ENCODE measurements around the gene ADIPOR2.

Gene ADIPOR2

GRCh38 chr12:1829306-1829900 lies 138.5 kb downstream of the ADIPOR2 start:
- no peaks in the 10 kb centered on the region for H3K9me3 ChIP-seq (ENCODE audit: control insufficient read depth, low read length)
- no peak overlapping the region for H3K18ac ChIP-seq (ENCODE audit: low read depth in 1 of 2, low read length in 2 of 2)
- H3K4me3 ChIP-seq (ENCODE audit: insufficient read depth in 1 of 2, low read depth in 1 of 2, low read length in 2 of 2), result no peak overlapping the region
- H4K8ac ChIP-seq (ENCODE audit: low read length), result no peak overlapping the region
- no peaks in the 10 kb centered on the region for H3K36me3 ChIP-seq (ENCODE audit: control insufficient read depth in 1 of 2, insufficient read depth in 2 of 2, low read depth in 1 of 2, low read length in 2 of 2)
- no peak overlapping the region for H2AFZ ChIP-seq (ENCODE audit: low read depth, low read length)
- no peak overlapping the region for H3K14ac ChIP-seq (ENCODE audit: low read length in 2 of 2)
- no peak overlapping the region for H3K9ac ChIP-seq (ENCODE audit: low read length)
- H2BK12ac ChIP-seq (ENCODE audit: low read length in 2 of 2), result no peak overlapping the region
- no peak overlapping the region for H4K91ac ChIP-seq (ENCODE audit: low read length)
- H3K79me1 ChIP-seq (replicated peaks; ENCODE audit: low read length, poor library complexity, severe bottlenecking), result no peaks in the 10 kb centered on the region
- no peak overlapping the region for H3K4me2 ChIP-seq (ENCODE audit: low read length, poor library complexity, severe bottlenecking)
- no peak for DNase-seq
- no peak overlapping the region for H3K4ac ChIP-seq (ENCODE audit: low read depth in 1 of 2, low read length in 2 of 2)
- H2BK5ac ChIP-seq (ENCODE audit: low read depth, low read length, poor library complexity, severe bottlenecking), result no peak overlapping the region
- H2BK15ac ChIP-seq (ENCODE audit: low read depth, poor library complexity, severe bottlenecking), result no peak overlapping the region
- 84% methylated on average over 11 of the region's 11 CpGs for WGBS
- no peak overlapping the region for H3K27ac ChIP-seq (ENCODE audit: low read length, poor library complexity, severe bottlenecking)
- no peak overlapping the region for H2BK120ac ChIP-seq (ENCODE audit: low read depth, low read length)
- H2AK5ac ChIP-seq (ENCODE audit: low read length, severe bottlenecking), result no peak overlapping the region
- peaks cover 61 to 83% of the 10 kb centered on the region in 2 experiments for H3K27me3 ChIP-seq (ENCODE audit: control insufficient read depth in 1 of 2, insufficient read depth in 1 of 2, low read length in 2 of 2)
- H3K4me1 ChIP-seq (ENCODE audit: control insufficient read depth, insufficient read depth, low read depth, low read length), result peaks cover 5% of the 10 kb centered on the region
- no peak overlapping the region for H3K23ac ChIP-seq (ENCODE audit: low read length in 2 of 2)

DNA sequence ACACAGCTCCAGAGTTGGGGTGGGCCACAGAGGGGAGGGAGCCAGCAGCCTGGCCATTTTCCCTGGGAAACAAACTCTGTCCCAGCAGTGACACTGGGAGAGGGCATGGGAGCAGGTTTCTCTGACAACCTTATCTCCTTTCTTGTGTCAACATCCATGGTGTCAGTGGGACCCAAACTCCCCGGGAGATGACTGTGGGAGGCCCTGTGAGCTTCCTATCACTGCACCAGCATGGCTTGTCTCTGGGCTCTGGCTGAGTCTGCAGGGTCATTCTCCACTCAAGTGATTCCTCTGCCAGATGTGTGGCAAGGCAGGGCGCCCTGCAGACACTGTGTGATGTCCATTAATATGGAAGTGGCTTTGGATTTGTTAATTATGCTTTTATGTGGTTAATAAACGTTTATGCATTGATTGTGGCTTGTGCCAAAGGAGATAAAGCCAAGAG lies 139.6 kb downstream of the ADIPOR2 start:
- Histone ChIP-seq H3K4ac (ENCODE audit: low read depth in 1 of 2, low read length in 2 of 2) (no peak overlapping the region), H3K18ac (ENCODE audit: low read depth in 1 of 2, low read length in 2 of 2) (no peak overlapping the region), H3K23ac (ENCODE audit: low read length in 2 of 2) (no peak overlapping the region), H3K9me3 (ENCODE audit: control insufficient read depth, low read length) (no peaks in the 10 kb centered on the region), H2BK12ac (ENCODE audit: low read length in 2 of 2) (no peak overlapping the region), H4K91ac (ENCODE audit: low read length) (no peak overlapping the region), H2AFZ (ENCODE audit: low read depth, low read length) (no peak overlapping the region), H2BK120ac (ENCODE audit: low read depth, low read length) (no peak overlapping the region), H2AK5ac (ENCODE audit: low read length, severe bottlenecking) (no peak overlapping the region), H3K4me2 (ENCODE audit: low read length, poor library complexity, severe bottlenecking) (no peak overlapping the region), H3K27ac (ENCODE audit: low read length, poor library complexity, severe bottlenecking) (no peak overlapping the region), H2BK15ac (ENCODE audit: low read depth, poor library complexity, severe bottlenecking) (no peak overlapping the region), H3K9ac (ENCODE audit: low read length) (no peak overlapping the region), H2BK5ac (ENCODE audit: low read depth, low read length, poor library complexity, severe bottlenecking) (no peak overlapping the region), H3K79me1 (replicated peaks; ENCODE audit: low read length, poor library complexity, severe bottlenecking) (no peaks in the 10 kb centered on the region), H3K36me3 (ENCODE audit: control insufficient read depth in 1 of 2, insufficient read depth in 2 of 2, low read depth in 1 of 2, low read length in 2 of 2) (no peaks in the 10 kb centered on the region), H4K8ac (ENCODE audit: low read length) (no peak overlapping the region), H3K4me3 (ENCODE audit: insufficient read depth in 1 of 2, low read depth in 1 of 2, low read length in 2 of 2) (no peak overlapping the region), H3K14ac (ENCODE audit: low read length in 2 of 2) (no peak overlapping the region), H3K4me1 (ENCODE audit: control insufficient read depth, insufficient read depth, low read depth, low read length) (peaks cover 5% of the 10 kb centered on the region), H3K27me3 (ENCODE audit: control insufficient read depth in 1 of 2, insufficient read depth in 1 of 2, low read length in 2 of 2) (peaks cover 61 to 83% of the 10 kb centered on the region in 2 experiments)
- DNase-seq, result no peak
- WGBS, result 23% methylated on average over 3 of the region's 3 CpGs

GRCh38 chr12:1830981-1831963 lies 140.4 kb downstream of the ADIPOR2 start:
- no peak overlapping the region for H3K4me3 ChIP-seq (ENCODE audit: insufficient read depth in 1 of 2, low read depth in 1 of 2, low read length in 2 of 2)
- no peaks in the 10 kb centered on the region for H3K36me3 ChIP-seq (ENCODE audit: control insufficient read depth in 1 of 2, insufficient read depth in 2 of 2, low read depth in 1 of 2, low read length in 2 of 2)

More at GRCh38 chr12:1830981-1831963, 140.4 kb downstream of the ADIPOR2 start:
- H3K4me2 ChIP-seq (ENCODE audit: low read length, poor library complexity, severe bottlenecking), result no peak overlapping the region
- no peak overlapping the region for H4K91ac ChIP-seq (ENCODE audit: low read length)
- H3K23ac ChIP-seq (ENCODE audit: low read length in 2 of 2), result peak overlapping the region in 1 of 2 experiments; percentile 70
- H3K4ac ChIP-seq (ENCODE audit: low read depth in 1 of 2, low read length in 2 of 2), result no peak overlapping the region
- WGBS, result 26% methylated on average over 34 of the region's 34 CpGs
- no peaks in the 10 kb centered on the region for H3K79me1 ChIP-seq (replicated peaks; ENCODE audit: low read length, poor library complexity, severe bottlenecking)
- H2AK5ac ChIP-seq (ENCODE audit: low read length, severe bottlenecking), result no peak overlapping the region
- H3K18ac ChIP-seq (ENCODE audit: low read depth in 1 of 2, low read length in 2 of 2), result no peak overlapping the region
- no peak overlapping the region for H3K9ac ChIP-seq (ENCODE audit: low read length)
- no peaks in the 10 kb centered on the region for H3K9me3 ChIP-seq (ENCODE audit: control insufficient read depth, low read length)
- DNase-seq, result peak; percentile 65
- H3K27ac ChIP-seq (ENCODE audit: low read length, poor library complexity, severe bottlenecking), result no peak overlapping the region
- peaks cover 54 to 84% of the 10 kb centered on the region in 2 experiments for H3K27me3 ChIP-seq (ENCODE audit: control insufficient read depth in 1 of 2, insufficient read depth in 1 of 2, low read length in 2 of 2)
- no peak overlapping the region for H2BK5ac ChIP-seq (ENCODE audit: low read depth, low read length, poor library complexity, severe bottlenecking)
- no peak overlapping the region for H2BK12ac ChIP-seq (ENCODE audit: low read length in 2 of 2)
- H2BK15ac ChIP-seq (ENCODE audit: low read depth, poor library complexity, severe bottlenecking), result no peak overlapping the region
- no peak overlapping the region for H2AFZ ChIP-seq (ENCODE audit: low read depth, low read length)
- no peak overlapping the region for H2BK120ac ChIP-seq (ENCODE audit: low read depth, low read length)
- H3K4me1 ChIP-seq (ENCODE audit: control insufficient read depth, insufficient read depth, low read depth, low read length), result peaks cover 8% of the 10 kb centered on the region
- H3K14ac ChIP-seq (ENCODE audit: low read length in 2 of 2), result no peak overlapping the region
- H4K8ac ChIP-seq (ENCODE audit: low read length), result no peak overlapping the region

Data from mesenchymal stem cell (in vitro differentiated cells and primary cell).